GM12872 (cell line): ENCODE data around the gene SGTB.

Experiments used
- CTCF ChIP-seq: IDR thresholded peaks from 3 replicates; pipeline ENCODE4 v1.5.1; 2011; ENCODE audit warnings: low read depth, mild to moderate bottlenecking, low read length, moderate library complexity; ENCODE audit not compliant: insufficient read depth

The SGTB gene

DNA sequence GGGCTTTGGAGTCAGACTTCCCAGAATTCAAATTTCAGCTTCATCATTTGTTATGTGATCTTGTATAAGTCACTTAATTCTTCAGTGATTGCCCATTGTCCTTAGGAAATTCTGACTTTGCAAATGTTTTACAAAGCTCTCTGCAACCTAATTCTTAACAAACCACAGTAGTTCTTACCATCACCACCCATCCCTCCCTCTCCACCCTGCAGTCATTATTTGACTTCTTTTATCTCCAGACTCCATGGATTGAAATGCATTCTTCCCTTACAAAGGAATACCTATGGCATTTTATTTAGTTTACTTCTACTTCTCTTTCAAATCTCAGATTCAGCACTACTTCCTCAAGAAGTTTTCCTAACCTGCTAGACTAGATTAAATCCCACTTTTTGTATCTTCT, 74.0 kb downstream of the SGTB start:
- no peak for TF ChIP-seq CTCF

DNA sequence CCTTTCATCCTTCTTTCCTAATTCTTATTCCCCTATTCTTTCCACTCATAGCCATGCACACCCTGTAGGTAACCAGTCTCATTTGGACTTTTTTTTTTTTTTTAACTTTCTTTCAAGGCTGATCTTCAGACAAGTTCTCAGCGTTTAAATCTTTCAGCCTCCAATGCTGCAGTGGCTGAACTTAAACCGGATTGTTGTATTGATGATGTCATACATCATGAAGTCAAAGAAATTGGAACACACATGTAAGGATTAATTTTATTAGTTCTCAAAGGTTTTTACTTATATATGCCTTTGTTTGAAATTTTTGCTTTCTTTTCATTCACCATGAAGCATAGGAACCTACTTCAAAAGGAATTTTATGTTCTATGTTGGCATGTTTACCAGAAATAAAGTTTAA, 75.0 kb downstream of the SGTB start:
- no peak for TF ChIP-seq CTCF

- TF ChIP-seq CTCF = no peak
Observed at GRCh38 chr5:65640240-65640639, 81.7 kb downstream of the SGTB start.

GRCh38 chr5:65630981-65631380, 90.9 kb downstream of the SGTB start:
- TF ChIP-seq CTCF = no peak

- no peak for TF ChIP-seq CTCF
Observed at GRCh38 chr5:65625743-65626142, 96.2 kb downstream of the SGTB start.

DNA sequence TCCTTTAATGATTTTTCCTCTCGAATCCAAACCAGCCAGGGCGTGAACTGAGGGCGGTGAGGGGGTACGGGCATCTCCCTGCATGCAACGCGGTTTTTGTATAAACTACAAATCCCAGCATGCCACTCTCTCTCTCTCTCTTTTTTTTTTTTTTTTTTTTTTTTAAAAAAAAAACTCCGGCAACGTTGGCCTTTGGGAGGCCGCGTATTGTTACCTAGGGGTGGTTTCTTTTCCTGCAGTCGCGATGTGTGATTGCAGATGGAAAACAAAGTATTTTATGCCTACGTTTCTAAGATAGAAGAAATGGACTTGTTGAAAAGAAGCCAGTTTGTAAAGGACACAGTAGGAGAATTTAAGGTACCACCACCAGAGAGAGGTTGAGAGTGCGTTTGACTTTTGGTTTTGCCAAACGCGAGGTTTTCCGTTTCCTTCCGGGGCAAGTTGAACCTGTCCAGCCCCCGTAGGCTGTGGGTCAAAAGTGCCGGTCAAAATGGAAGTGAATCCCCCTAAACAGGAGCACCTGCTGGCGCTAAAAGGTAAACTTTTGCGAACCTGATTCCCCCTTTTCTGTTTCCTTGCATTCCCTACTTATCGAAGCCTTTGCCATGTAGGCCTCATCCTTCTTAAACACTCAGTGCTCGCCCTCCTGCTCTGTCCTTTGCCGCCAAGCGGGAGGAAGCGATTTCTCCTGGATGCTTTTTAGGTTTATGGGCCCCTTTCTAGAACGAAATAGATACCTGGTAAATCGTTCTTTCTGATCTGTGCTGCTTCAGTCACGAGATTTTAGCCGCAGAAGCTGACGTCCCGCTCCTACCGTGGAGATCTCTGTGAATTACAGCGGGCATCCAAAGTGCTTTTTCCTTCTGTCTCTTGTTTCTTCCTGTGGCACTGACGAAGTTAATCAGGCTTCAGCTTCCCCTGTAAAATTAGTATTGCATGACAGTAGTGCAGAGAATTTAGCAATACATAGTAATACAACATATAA, 97.0 kb downstream of the SGTB start, which contains the start of the genes SHLD3 and TRAPPC13:
Gene SHLD3 (plus strand): TSS at position 457 of the 985 bp plus-strand sequence. CDS start 4,561 bp downstream, outside the sequence.
Gene TRAPPC13 (plus strand): TSS at position 457 of the 985 bp plus-strand sequence. CDS start 34 bp downstream, at position 491.
- peak; percentile 26; the same call in 1 of the 3 replicates for TF ChIP-seq CTCF

DNA sequence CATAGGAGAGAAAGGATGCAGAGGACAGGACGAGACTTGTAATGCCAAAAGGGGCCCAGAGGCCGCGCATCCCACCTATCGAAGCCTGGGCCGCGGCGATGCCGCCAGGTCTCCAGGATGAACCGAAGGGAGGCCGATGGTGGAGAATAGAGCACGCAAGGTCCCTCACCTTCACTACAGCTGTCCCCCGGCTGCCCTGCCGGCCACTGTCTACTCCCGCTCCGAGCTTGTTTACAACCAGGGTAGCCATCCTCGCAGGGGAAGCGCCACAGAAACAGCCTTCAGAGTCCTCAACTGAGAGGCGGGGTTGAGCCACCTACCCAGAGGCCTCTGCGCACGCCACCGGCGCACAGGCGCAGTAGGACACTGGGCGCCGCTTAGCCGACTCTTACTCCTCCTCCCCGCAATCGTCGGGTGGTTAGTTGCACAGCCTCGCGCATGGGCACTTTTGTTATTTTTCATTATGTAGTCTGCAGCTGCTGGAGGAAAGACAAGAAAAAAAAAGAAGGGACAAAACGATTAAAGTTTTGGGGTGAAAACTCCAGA, 97.8 kb downstream of the SGTB start, which contains the start of gene TRIM23:
Gene TRIM23 (minus strand): TSS at position 309 of the 546 bp plus-strand sequence. CDS start 59 bp downstream, at position 250.
- 0 out of 3 replicates have a peak, but pooled peaks have one; percentile 18 for TF ChIP-seq CTCF
